Astrocyte (in vitro differentiated cells and primary cell): Measurements from ENCODE around the gene DGKG. TPM values are rescaled to one million over a fixed set of nuclear protein-coding genes. Genes with fewer than 3 reads are reported as not detected.

ENCODE experiments used
- DNase-seq: peaks from one replicate; pipeline ENCODE4 v3.0.0-alpha.2; 2010; ENCODE audit warnings: low read depth
- FAIRE-seq: peaks from 2 replicates; lab custom pipeline; 2011; peaks lifted over from hg19 to GRCh38; lab: Jason Lieb, UNC
- H2AFZ ChIP-seq: 2 replicates; pipeline ENCODE4 v1.6.0; 2012; ENCODE audit warnings: low read depth, low read length, inconsistent platforms
- H3K27ac ChIP-seq: 2 replicates; pipeline ENCODE4 v1.5.1; 2011; ENCODE audit warnings: low read depth, low read length, inconsistent platforms
- H3K27me3 ChIP-seq: 2 replicates; pipeline ENCODE4 v1.6.0; 2011; ENCODE audit warnings: low read length, inconsistent platforms; ENCODE audit not compliant: insufficient read depth
- H3K36me3 ChIP-seq: 2 replicates; pipeline ENCODE4 v1.5.1; 2011; ENCODE audit warnings: low read length, inconsistent platforms; ENCODE audit not compliant: insufficient read depth
- H3K4me1 ChIP-seq: 2 replicates; pipeline ENCODE4 v1.5.1; 2011; ENCODE audit warnings: low read length, inconsistent platforms; ENCODE audit not compliant: insufficient read depth
- H3K4me2 ChIP-seq: 2 replicates; pipeline ENCODE4 v1.6.0; 2012; ENCODE audit warnings: low read length, inconsistent platforms
- H3K4me3 ChIP-seq: 2 replicates; pipeline ENCODE4 v1.5.1; 2011; ENCODE audit warnings: low read depth, mild to moderate bottlenecking, low read length, inconsistent platforms; ENCODE audit not compliant: insufficient read depth
- H3K79me2 ChIP-seq: 2 replicates; pipeline ENCODE4 v1.6.0; 2012; ENCODE audit warnings: mild to moderate bottlenecking, low read length, inconsistent platforms; ENCODE audit not compliant: insufficient read depth
- H3K9ac ChIP-seq: 2 replicates; pipeline ENCODE4 v1.6.0; 2012; ENCODE audit warnings: mild to moderate bottlenecking, low read length, inconsistent platforms
- H3K9me3 ChIP-seq: 2 replicates; pipeline ENCODE4 v1.5.1; 2012; ENCODE audit warnings: low read depth, mild to moderate bottlenecking, low read length, inconsistent platforms; ENCODE audit not compliant: insufficient read depth
- H4K20me1 ChIP-seq: 2 replicates; pipeline ENCODE4 v1.6.0; 2012; ENCODE audit warnings: low read length, inconsistent platforms; ENCODE audit not compliant: insufficient read depth
- H3K27ac Mint-ChIP-seq: one replicate; pipeline ENCODE4 v1.8.0; 2021; ENCODE audit warnings: mild to moderate bottlenecking, mixed read lengths; ENCODE audit not compliant: unreplicated experiment
- H3K27me3 Mint-ChIP-seq: one replicate; pipeline ENCODE4 v1.8.0; 2021; ENCODE audit warnings: low read depth, mixed read lengths; ENCODE audit not compliant: unreplicated experiment
- H3K36me3 Mint-ChIP-seq: one replicate; pipeline ENCODE4 v1.8.0; 2021; ENCODE audit warnings: low read depth, mixed read lengths; ENCODE audit not compliant: unreplicated experiment
- H3K4me1 Mint-ChIP-seq: one replicate; pipeline ENCODE4 v1.8.0; 2021; ENCODE audit warnings: low read depth, mixed read lengths; ENCODE audit not compliant: unreplicated experiment
- H3K4me3 Mint-ChIP-seq: one replicate; pipeline ENCODE4 v1.8.0; 2021; ENCODE audit warnings: mild to moderate bottlenecking, moderate library complexity, mixed read lengths; ENCODE audit not compliant: unreplicated experiment
- H3K9me3 Mint-ChIP-seq: one replicate; pipeline ENCODE4 v1.8.0; 2021; ENCODE audit warnings: mild to moderate bottlenecking, mixed read lengths; ENCODE audit not compliant: unreplicated experiment
- CTCF ChIP-seq: IDR thresholded peaks from 2 replicates; pipeline ENCODE4 v1.5.1; 2011; ENCODE audit warnings: low read depth, mild to moderate bottlenecking, inconsistent platforms, low read length, moderate library complexity; ENCODE audit not compliant: insufficient read depth
- EZH2 ChIP-seq: IDR thresholded peaks from 2 replicates; pipeline ENCODE4 v1.6.1; 2012; ENCODE audit warnings: mild to moderate bottlenecking, low read length, inconsistent platforms; ENCODE audit not compliant: insufficient read depth
- total RNA-seq: library from RNA; stranded (reverse); gene quantifications from 2 replicates; pipeline ENCODE4 v1.2.1, GENCODE V29; 2021

The DGKG gene
- total RNA-seq, 1 donor from 2014 or later: 0.64 TPM

DNA sequence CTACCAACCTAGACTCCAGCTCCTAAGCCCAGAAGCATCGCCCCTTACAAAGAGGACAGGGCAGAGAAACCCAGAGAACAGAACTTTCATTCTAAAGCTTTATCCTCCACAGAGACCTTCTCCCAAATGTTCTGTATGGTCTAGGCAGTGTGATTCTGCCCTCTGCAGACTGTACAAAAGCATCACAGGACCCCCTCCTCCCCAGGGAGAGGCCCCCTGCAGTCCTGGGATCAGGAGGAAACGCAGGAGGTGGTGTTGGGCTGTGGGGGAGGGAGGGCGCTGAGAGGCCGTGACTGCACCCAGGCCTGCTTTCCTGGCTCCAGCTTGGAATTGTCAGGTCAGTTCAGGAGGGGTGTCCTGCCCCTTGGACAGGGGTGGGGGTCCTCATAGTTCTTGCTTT lies 101.3 kb downstream of the DGKG start:
- H3K36me3 ChIP-seq: no peaks in the 10 kb centered on the region
- no peak for DNase-seq
- no peaks in the 10 kb centered on the region for H3K27me3 ChIP-seq
- peaks cover 33% of the 10 kb centered on the region for H3K27me3 Mint-ChIP-seq
- TF ChIP-seq EZH2: no peak
- TF ChIP-seq CTCF: no peak
- peaks cover 9% of the 10 kb centered on the region for H3K9me3 Mint-ChIP-seq
- peak overlapping the region; percentile 11 for H2AFZ ChIP-seq
- H3K4me1 ChIP-seq: peaks cover 14% of the 10 kb centered on the region
- no peaks in the 10 kb centered on the region for H3K79me2 ChIP-seq
- H3K27ac Mint-ChIP-seq: no peak overlapping the region
- no peak overlapping the region for H3K4me2 ChIP-seq
- no peak for FAIRE-seq
- no peak overlapping the region for H3K4me3 Mint-ChIP-seq
- peaks cover 25% of the 10 kb centered on the region for H3K4me1 Mint-ChIP-seq
- H3K4me3 ChIP-seq: no peak overlapping the region
- H3K36me3 Mint-ChIP-seq: no peaks in the 10 kb centered on the region
- no peaks in the 10 kb centered on the region for H3K9me3 ChIP-seq
- H3K27ac ChIP-seq: no peak overlapping the region
- no peaks in the 10 kb centered on the region for H4K20me1 ChIP-seq
- H3K9ac ChIP-seq: no peak overlapping the region

- Histone ChIP-seq H3K4me3 (peak overlapping the region; percentile 36), H3K9ac (peak overlapping the region; percentile 25), H3K79me2 (no peaks in the 10 kb centered on the region), H3K27me3 (no peaks in the 10 kb centered on the region), H4K20me1 (no peaks in the 10 kb centered on the region), H3K4me2 (peak overlapping the region; percentile 58), H3K36me3 (no peaks in the 10 kb centered on the region), H3K4me1 (peaks cover 14% of the 10 kb centered on the region), H3K27ac (no peak overlapping the region), H3K9me3 (no peaks in the 10 kb centered on the region), H2AFZ (peak overlapping the region; percentile 43)
- Mint-ChIP-seq H3K27me3 (peaks cover 42% of the 10 kb centered on the region), H3K4me1 (peaks cover 26% of the 10 kb centered on the region), H3K4me3 (peak overlapping the region; percentile 8), H3K9me3 (peaks cover 9% of the 10 kb centered on the region), H3K27ac (peak overlapping the region; percentile 73), H3K36me3 (no peaks in the 10 kb centered on the region)
- FAIRE-seq (no peak), DNase-seq (peak; percentile 54)
- TF ChIP-seq CTCF (peak; percentile 79), EZH2 (no peak)
These were observed 102.2 kb downstream of the DGKG start for GRCh38 chr3:186259612-186260383.

GRCh38 chr3:186258968-186259367 lies 103.1 kb downstream of the DGKG start:
- Histone ChIP-seq H3K79me2 (no peaks in the 10 kb centered on the region), H2AFZ (peak overlapping the region; percentile 38), H3K9me3 (no peaks in the 10 kb centered on the region), H3K9ac (peak overlapping the region; percentile 25), H3K4me3 (no peak overlapping the region), H3K4me1 (peaks cover 14% of the 10 kb centered on the region), H3K4me2 (peak overlapping the region; percentile 58), H3K36me3 (no peaks in the 10 kb centered on the region), H3K27ac (no peak overlapping the region), H4K20me1 (no peaks in the 10 kb centered on the region), H3K27me3 (no peaks in the 10 kb centered on the region)
- H3K27ac Mint-ChIP-seq: no peak overlapping the region
- no peaks in the 10 kb centered on the region for H3K36me3 Mint-ChIP-seq
- peaks cover 27% of the 10 kb centered on the region for H3K4me1 Mint-ChIP-seq
- FAIRE-seq: no peak
- H3K9me3 Mint-ChIP-seq: peaks cover 9% of the 10 kb centered on the region
- no peak overlapping the region for H3K4me3 Mint-ChIP-seq
- H3K27me3 Mint-ChIP-seq: peaks cover 46% of the 10 kb centered on the region
- no peak for TF ChIP-seq EZH2
- no peak for TF ChIP-seq CTCF
- no peak for DNase-seq
